GM23338 (cell line): ENCODE data around the gene ERI2. TPM values are rescaled to one million over a fixed set of nuclear protein-coding genes. Genes with fewer than 3 reads are reported as not detected.

Source experiments
- ATAC-seq: fragments of 200-7000 bp; cut with Tn5 transposase; 3 replicates; pipeline ENCODE4 v1.9.1; 2020
- DNase-seq: peaks from one replicate; pipeline ENCODE4 v3.0.0-alpha.2; 2015; ENCODE audit warnings: low spot score
- H2AFZ ChIP-seq: fragments of 200-600 bp; sonication (generic); 2 replicates; pipeline ENCODE4 v1.8.0; 2016; ENCODE audit warnings: antibody characterized with exemption, mild to moderate bottlenecking, moderate library complexity
- H3F3A ChIP-seq: fragments of 200-600 bp; sonication (generic); replicated peaks from 2 replicates; pipeline ENCODE4 v1.8.0; 2017; ENCODE audit warnings: antibody characterized with exemption, mixed run types, low read depth
- H3K27ac ChIP-seq: fragments of 200-600 bp; sonication (generic); 2 replicates; pipeline ENCODE4 v1.6.1; 2016; ENCODE audit warnings: low read depth
- H3K27me3 ChIP-seq: fragments of 200-600 bp; sonication (generic); 2 replicates; pipeline ENCODE4 v1.8.0; 2016; ENCODE audit warnings: mild to moderate bottlenecking, mixed run types, moderate library complexity; ENCODE audit not compliant: insufficient read depth
- H3K36me3 ChIP-seq: fragments of 200-600 bp; sonication (generic); 2 replicates; pipeline ENCODE4 v1.8.0; 2016; ENCODE audit warnings: mild to moderate bottlenecking; ENCODE audit not compliant: insufficient read depth
- H3K4me1 ChIP-seq: fragments of 200-600 bp; sonication (generic); 2 replicates; pipeline ENCODE4 v1.8.0; 2016; ENCODE audit warnings: mild to moderate bottlenecking, moderate library complexity; ENCODE audit not compliant: insufficient read depth
- H3K4me2 ChIP-seq: fragments of 200-600 bp; sonication (generic); 2 replicates; pipeline ENCODE4 v1.7.1; 2017; ENCODE audit warnings: mixed run types
- H3K4me3 ChIP-seq: fragments of 200-600 bp; sonication (generic); 2 replicates; pipeline ENCODE4 v1.6.1; 2016; ENCODE audit warnings: mixed run types
- H3K79me2 ChIP-seq: fragments of 200-600 bp; sonication (generic); replicated peaks from 2 replicates; pipeline ENCODE4 v1.8.0; 2017; ENCODE audit warnings: mild to moderate bottlenecking; ENCODE audit not compliant: insufficient read depth
- H3K9me2 ChIP-seq: fragments of 200-600 bp; sonication (generic); 2 replicates; pipeline ENCODE4 v1.8.0; 2017; ENCODE audit not compliant: insufficient read depth
- H4K20me1 ChIP-seq: fragments of 200-600 bp; sonication (generic); replicated peaks from 2 replicates; pipeline ENCODE4 v1.8.0; 2017; ENCODE audit warnings: mild to moderate bottlenecking; ENCODE audit not compliant: insufficient read depth
- H3K27ac Mint-ChIP-seq: 2 replicates; pipeline ENCODE4 v1.8.0; 2020; ENCODE audit warnings: inconsistent platforms, mild to moderate bottlenecking, moderate library complexity, mixed read lengths
- H3K27me3 Mint-ChIP-seq: 3 replicates; pipeline ENCODE4 v1.8.0; 2022; ENCODE audit warnings: low read depth, mild to moderate bottlenecking, moderate library complexity, mixed read lengths, inconsistent platforms; ENCODE audit not compliant: insufficient read depth, poor library complexity
- H3K36me3 Mint-ChIP-seq: 3 replicates; pipeline ENCODE4 v1.8.0; 2021; ENCODE audit warnings: low read depth, mild to moderate bottlenecking, inconsistent platforms, moderate library complexity, mixed read lengths
- H3K4me1 Mint-ChIP-seq: 3 replicates; pipeline ENCODE4 v1.8.0; 2020; ENCODE audit warnings: mild to moderate bottlenecking, inconsistent platforms, mixed read lengths
- H3K4me3 Mint-ChIP-seq: 3 replicates; pipeline ENCODE4 v1.8.0; 2021; ENCODE audit warnings: moderate library complexity, mild to moderate bottlenecking, inconsistent platforms, mixed read lengths
- H3K9me3 Mint-ChIP-seq: 3 replicates; pipeline ENCODE4 v1.8.0; 2020; ENCODE audit warnings: moderate library complexity, mild to moderate bottlenecking, inconsistent platforms, mixed read lengths
- CREB1 ChIP-seq: fragments of 250-450 bp; sonication (Bioruptor Pico); IDR thresholded peaks from 2 replicates; pipeline ENCODE4 v1.5.0; 2020; ENCODE audit warnings: low read depth, mild to moderate bottlenecking, moderate library complexity
- CTCF ChIP-seq, 2 experiments: fragments of 200-600 bp in 1 of 2; sonication (generic) in 1 of 2; conservative IDR thresholded peaks; 2 replicates each; pipeline versions ENCODE4 v1.5.1 to v1.6.1; 2016 to 2017; ENCODE audit warnings: antibody characterized with exemption in 2 of 2, low read depth in 2 of 2, mild to moderate bottlenecking in 2 of 2, moderate library complexity in 1 of 2
- EZH2 ChIP-seq: fragments of 200-600 bp; sonication (generic); IDR thresholded peaks from one replicate; pipeline ENCODE4 v1.8.0; 2017; ENCODE audit warnings: antibody characterized with exemption, mild to moderate bottlenecking, low read depth; ENCODE audit not compliant: unreplicated experiment
- JUNB ChIP-seq: IDR thresholded peaks from one replicate; pipeline ENCODE4 v1.6.1; 2016; ENCODE audit warnings: antibody characterized with exemption; ENCODE audit not compliant: unreplicated experiment
- NANOG ChIP-seq: IDR thresholded peaks from 2 replicates; pipeline ENCODE4 v1.6.1; 2016; ENCODE audit warnings: antibody characterized with exemption, borderline replicate concordance
- POLR2AphosphoS5 ChIP-seq: IDR thresholded peaks from 2 replicates; pipeline ENCODE4 v1.6.1; 2016; ENCODE audit warnings: antibody characterized with exemption, low read depth
- STAT1 ChIP-seq: IDR thresholded peaks from one replicate; pipeline ENCODE4 v1.6.1; 2016; ENCODE audit warnings: antibody characterized with exemption; ENCODE audit not compliant: unreplicated experiment
- ZNF114 ChIP-seq: fragments of 250-450 bp; sonication (Bioruptor Pico); IDR thresholded peaks from 2 replicates; pipeline ENCODE4 v1.5.0; 2020; ENCODE audit warnings: mild to moderate bottlenecking, moderate library complexity
- ZNF331 ChIP-seq: fragments of 250-450 bp; sonication (Bioruptor Pico); IDR thresholded peaks from 2 replicates; pipeline ENCODE4 v1.5.0; 2020; ENCODE audit warnings: low read depth, mild to moderate bottlenecking, moderate library complexity
- ZNF462 ChIP-seq: fragments of 250-450 bp; sonication (Bioruptor Pico); IDR thresholded peaks from 2 replicates; pipeline ENCODE4 v1.5.0; 2020; ENCODE audit warnings: mild to moderate bottlenecking, moderate library complexity
- polyA plus RNA-seq: library from polyadenylated mRNA; unstranded; fragments of >200 nt; fragmentation: Nextera tagmentation; extraction: Ambion mirVana; gene quantifications from 2 replicates; pipeline ENCODE4 v1.2.1, GENCODE V29; 2016
- total RNA-seq: library from RNA; depleted of rRNA; stranded (reverse); fragments of >200 nt; shearing (Covaris generic); gene quantifications from 2 replicates; pipeline ENCODE4 v1.2.3, GENCODE V29; 2014
- TF ChIP-seq, protein P1 (sequence below): IDR thresholded peaks from 2 replicates; pipeline ENCODE4 v1.6.1; 2016; ENCODE audit warnings: antibody characterized with exemption

ERI2 gene
- total and polyA plus RNA-seq, 2 experiments from 2014 or later: 7.2 to 19.5 TPM

DNA sequence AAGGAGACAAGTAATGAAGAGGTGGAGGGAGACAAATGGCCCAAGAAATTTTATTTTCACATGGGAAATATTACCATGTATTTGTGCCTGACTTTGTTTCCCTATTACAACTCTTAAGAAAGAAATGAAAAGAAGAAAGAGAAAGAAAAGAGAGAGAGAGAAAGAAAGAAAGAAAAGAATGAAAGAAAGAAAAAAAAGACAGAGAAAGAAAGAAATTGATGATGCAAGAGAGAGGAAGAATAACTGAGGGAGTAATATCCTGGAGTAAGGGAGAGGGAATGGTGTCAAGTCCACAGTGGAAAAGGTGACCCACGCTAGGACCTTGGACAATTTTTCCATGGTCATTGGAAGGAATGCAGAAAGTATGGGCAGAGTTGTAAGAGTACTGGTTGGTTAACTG lies 52.5 kb downstream of the ERI2 start:
- ATAC-seq: no peak

GRCh38 chr16:20750558-20750957 lies 55.7 kb downstream of the ERI2 start:
- H3K27ac Mint-ChIP-seq: no peak overlapping the region
- no peak for ATAC-seq
- TF ChIP-seq JUNB: no peak
- no peak for TF ChIP-seq STAT1
- no peak for TF ChIP-seq POLR2AphosphoS5
- TF ChIP-seq, protein P1, sequence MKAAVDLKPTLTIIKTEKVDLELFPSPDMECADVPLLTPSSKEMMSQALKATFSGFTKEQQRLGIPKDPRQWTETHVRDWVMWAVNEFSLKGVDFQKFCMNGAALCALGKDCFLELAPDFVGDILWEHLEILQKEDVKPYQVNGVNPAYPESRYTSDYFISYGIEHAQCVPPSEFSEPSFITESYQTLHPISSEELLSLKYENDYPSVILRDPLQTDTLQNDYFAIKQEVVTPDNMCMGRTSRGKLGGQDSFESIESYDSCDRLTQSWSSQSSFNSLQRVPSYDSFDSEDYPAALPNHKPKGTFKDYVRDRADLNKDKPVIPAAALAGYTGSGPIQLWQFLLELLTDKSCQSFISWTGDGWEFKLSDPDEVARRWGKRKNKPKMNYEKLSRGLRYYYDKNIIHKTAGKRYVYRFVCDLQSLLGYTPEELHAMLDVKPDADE: no peak
- TF ChIP-seq CTCF (conservative IDR thresholded peaks at IDR 0.05; ENCODE audit: low read depth in 2 of 2): no peak
- no peak for TF ChIP-seq EZH2
- no peak for TF ChIP-seq ZNF462 (CRISPR knock-in tag)
- no peak for TF ChIP-seq ZNF331
- TF ChIP-seq NANOG: no peak
- TF ChIP-seq CREB1 (CRISPR knock-in tag): no peak

More for the DNA sequence above, 52.5 kb downstream of the ERI2 start:
- H3K9me3 Mint-ChIP-seq: peaks cover 2% of the 10 kb centered on the region; the same call in 1 of the 3 replicates
- H3K9me2 ChIP-seq: no peaks in the 10 kb centered on the region
- H3F3A ChIP-seq: no peaks in the 10 kb centered on the region
- H3K27ac ChIP-seq: no peak overlapping the region
- H3K27me3 ChIP-seq: no peaks in the 10 kb centered on the region
- peaks cover 1% of the 10 kb centered on the region for H3K27me3 Mint-ChIP-seq
- H2AFZ ChIP-seq: no peak overlapping the region
- no peak for DNase-seq
- H3K27ac Mint-ChIP-seq: no peak overlapping the region
- H3K4me2 ChIP-seq: no peak overlapping the region
- H3K79me2 ChIP-seq: no peaks in the 10 kb centered on the region
- H3K4me3 Mint-ChIP-seq: no peak overlapping the region
- TF ChIP-seq STAT1: no peak
- no peak for TF ChIP-seq EZH2
- TF ChIP-seq, protein P1: no peak
- TF ChIP-seq NANOG: no peak
- no peak for TF ChIP-seq ZNF114 (CRISPR knock-in tag)
- TF ChIP-seq CREB1 (CRISPR knock-in tag): no peak
- no peaks in the 10 kb centered on the region for H3K36me3 ChIP-seq
- no peaks in the 10 kb centered on the region for H3K4me1 ChIP-seq
- H4K20me1 ChIP-seq: no peaks in the 10 kb centered on the region
- peaks cover 5% of the 10 kb centered on the region; the same call in 2 of the 3 replicates for H3K4me1 Mint-ChIP-seq
- H3K4me3 ChIP-seq: no peak overlapping the region
- no peaks in the 10 kb centered on the region for H3K36me3 Mint-ChIP-seq

More at GRCh38 chr16:20750558-20750957, 55.7 kb downstream of the ERI2 start:
- peaks cover 19% of the 10 kb centered on the region for H3K9me3 Mint-ChIP-seq
- Histone ChIP-seq H3K4me1 (no peaks in the 10 kb centered on the region), H3K36me3 (no peaks in the 10 kb centered on the region), H2AFZ (no peak overlapping the region), H3K79me2 (no peaks in the 10 kb centered on the region), H3K27me3 (no peaks in the 10 kb centered on the region), H3K4me2 (no peak overlapping the region), H3F3A (no peaks in the 10 kb centered on the region), H3K4me3 (no peak overlapping the region), H4K20me1 (no peaks in the 10 kb centered on the region), H3K9me2 (no peaks in the 10 kb centered on the region), H3K27ac (no peak overlapping the region)
- no peak overlapping the region for H3K4me3 Mint-ChIP-seq
- H3K27me3 Mint-ChIP-seq: peaks cover 1% of the 10 kb centered on the region
- no peak for DNase-seq
- peaks cover 7% of the 10 kb centered on the region for H3K36me3 Mint-ChIP-seq
- H3K4me1 Mint-ChIP-seq: peaks cover 5% of the 10 kb centered on the region; the same call in 2 of the 3 replicates
